GM19043 (cell line): Measurements from ENCODE around the gene CSPG4.
A peak's percentile ranks its signal among the peaks of the same experiment; 100 is the strongest.
"Not testable (repeated sequence)": the region's sequence is repeated elsewhere in the genome, so short reads cannot be mapped to it uniquely, and the experiment has no call there.

Source experiments
- ATAC-seq: cut with Tn5 transposase; IDR thresholded peaks from one replicate; pipeline ENCODE4 v1.9.1; 2021; ENCODE audit warnings: low read depth; ENCODE audit not compliant: unreplicated experiment

CSPG4 gene

DNA sequence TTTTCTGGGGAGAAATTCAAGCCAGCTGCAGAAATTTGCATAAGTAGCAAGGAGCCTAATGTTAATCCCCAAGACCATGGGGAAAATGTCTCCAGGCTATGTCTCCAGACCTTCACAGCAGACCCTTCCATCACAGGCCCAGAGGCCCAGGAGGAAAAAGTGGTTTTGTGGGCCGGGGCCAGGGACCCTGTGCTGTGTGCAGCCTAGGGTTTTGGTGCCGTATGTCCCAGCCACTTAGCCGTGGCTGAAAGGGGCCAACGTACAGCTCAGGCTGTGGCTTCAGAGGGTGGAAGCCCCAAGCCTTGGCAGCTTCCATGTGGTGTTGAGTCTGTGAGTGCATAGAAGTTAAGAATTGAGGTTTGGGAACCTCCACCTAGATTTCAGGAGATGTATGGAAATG lies 29.7 kb upstream of the CSPG4 start:
- ATAC-seq, result not testable (repeated sequence)

DNA sequence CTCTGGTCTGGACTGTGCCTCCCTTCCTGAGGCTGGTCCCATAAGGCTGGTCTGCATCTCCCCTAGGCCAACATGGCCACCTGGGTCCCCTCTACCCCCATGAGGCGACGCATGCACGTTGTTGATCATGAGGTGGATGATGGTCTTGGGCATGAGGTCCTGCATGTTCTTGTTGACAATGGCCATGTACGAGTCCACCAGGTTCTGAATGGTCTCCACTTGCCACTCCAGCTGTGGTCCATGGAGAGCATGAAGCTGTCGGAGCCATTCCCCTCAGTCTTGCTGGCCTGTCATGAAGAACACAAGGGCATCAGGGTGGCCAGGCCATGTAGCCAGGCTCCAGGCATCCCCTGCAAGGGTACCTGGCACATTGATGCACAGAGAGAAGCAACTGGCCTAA lies 27.1 kb upstream of the CSPG4 start:
- ATAC-seq, result no peak

DNA sequence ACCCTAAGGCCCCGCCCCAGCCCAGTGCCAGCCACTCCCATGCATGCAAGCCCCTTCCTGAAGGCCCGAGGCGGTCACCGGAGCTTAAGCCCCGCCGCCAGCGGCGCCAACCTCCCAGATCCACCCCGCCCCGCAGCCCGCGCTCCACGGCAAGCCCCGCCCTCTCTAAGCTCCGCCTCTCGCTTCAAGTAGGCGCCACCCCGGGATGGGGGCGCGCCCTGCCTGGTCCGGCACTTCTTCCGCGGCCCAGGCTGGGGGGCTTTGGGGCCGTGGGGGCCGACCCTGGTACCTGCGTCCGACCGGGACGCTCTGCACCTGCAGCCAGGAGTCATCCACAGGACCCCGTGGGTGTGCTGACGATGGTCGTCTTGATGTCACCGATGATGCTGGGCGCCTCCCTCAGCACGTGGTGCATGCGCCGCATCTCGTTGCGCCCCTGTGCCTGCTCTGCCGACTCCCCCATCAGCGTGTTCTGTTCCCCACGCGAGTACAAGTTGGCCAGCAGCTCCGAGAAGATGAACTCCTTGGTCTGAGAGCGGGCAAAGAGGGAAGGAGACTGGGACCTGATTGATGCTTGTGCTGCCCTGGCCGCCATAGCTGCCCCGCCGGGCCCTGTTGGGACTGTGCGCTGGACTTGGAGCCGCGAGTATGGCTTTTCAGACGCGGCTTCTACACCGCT lies 26.1 kb upstream of the CSPG4 start:
- peak; percentile 92 for ATAC-seq

- ATAC-seq, result peak; percentile 16
Measured at GRCh38 chr15:75738014-75738646, 25.5 kb upstream of the CSPG4 start.

DNA sequence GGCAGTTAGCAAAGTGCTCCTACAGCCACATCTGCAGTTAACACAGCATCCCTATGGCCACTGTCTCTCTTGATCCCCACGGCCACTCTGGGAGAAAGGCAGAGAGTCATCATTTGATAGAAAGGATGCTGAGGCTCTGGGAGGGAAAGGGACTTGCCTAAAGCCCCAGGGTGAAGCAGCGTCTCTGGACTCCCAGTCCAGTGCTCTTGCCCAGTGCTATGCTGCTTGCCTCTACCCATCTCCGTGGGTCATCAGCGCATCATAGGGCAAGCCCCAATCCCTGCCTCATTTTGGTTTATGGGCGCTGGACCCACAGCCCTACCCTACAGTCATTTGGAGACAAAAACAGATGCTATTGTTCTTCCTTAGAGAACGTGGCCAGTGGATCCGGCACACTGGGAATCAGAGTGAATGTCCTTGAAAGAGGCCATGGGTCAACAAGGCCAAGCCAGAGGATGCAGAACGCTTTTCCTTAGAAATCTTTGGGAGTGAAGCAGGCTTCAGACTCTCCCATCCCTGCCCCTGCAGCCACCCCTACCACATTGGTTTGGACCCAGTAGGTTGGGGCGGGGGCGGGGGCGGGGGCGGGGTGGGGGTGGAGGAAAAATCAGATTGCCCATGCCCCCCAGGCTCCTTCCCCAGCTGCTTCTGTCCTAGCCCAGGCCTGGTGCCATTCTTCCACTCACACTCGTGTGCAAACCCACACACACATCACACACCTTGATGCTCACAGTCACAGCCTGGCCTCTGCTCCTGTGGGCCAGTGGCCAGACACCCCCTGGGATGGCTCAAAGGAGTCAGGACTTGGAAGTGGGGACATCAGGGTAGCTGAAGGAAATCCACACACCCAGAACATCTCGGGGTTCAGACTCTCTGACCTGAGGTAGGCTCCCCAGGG lies 24.7 kb upstream of the CSPG4 start:
- ATAC-seq, result not testable (repeated sequence)

DNA sequence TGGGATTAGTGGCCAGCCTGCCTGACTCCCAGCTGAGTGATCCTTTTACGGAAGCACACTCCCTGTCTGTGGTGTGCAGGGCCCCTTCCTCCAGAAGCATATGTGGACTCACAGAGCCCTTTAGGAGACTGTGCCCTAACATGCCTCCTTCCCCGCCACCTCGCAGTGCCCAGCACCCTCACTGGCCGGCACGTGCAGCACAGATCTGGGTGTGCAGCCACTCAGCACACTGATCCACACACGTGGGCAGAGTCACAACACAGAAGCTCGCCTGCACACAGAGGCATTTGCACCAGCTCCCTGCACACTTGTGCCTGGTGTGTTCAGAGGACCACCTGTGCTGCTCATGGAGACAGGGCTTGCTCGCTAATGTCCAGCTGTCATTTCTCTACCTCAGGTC lies 23.6 kb upstream of the CSPG4 start:
- ATAC-seq, result no peak

DNA sequence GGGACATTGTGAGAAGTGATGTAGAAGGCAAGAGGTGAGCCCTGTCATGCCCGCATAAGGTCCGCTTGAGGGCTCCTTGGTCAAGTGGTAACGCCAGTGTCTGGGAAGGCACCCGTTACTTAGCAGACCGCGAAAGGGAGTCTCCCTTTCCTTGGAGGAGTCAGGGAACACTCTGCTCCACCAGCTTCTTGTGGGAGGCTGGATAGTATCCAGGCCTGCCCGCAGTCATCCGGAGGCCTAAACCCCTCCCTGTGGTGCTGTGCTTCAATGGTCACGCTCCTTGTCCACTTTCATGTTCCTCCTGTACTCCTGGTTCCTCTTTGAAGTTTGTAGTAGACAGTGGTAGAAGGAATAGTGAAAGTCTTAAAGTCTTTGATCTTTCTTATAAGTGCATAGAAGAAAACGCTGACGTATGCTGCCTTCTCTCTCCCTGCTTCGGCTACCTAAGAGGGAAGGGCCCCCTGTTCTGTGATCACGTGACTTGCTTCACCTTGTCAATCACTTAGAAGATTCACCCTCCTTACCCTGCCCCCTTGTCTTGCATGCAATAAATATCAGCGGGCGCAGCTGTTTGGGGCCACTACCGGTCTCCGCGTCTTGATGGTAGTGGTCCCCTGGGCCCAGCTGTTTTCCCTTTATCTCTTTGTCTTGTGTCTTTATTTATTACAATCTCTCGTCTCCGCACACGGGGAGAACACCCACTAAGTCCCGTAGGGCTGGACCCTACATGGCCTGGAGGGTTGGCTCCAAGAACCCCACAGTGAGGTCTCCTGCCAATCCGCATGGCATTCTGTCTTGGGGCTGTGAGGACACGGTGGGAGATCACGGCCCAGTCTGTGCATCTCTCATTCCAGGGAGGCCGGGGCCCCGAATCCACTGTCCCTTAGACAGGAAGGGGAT lies 22.5 kb upstream of the CSPG4 start:
- ATAC-seq, result not testable (repeated sequence)

DNA sequence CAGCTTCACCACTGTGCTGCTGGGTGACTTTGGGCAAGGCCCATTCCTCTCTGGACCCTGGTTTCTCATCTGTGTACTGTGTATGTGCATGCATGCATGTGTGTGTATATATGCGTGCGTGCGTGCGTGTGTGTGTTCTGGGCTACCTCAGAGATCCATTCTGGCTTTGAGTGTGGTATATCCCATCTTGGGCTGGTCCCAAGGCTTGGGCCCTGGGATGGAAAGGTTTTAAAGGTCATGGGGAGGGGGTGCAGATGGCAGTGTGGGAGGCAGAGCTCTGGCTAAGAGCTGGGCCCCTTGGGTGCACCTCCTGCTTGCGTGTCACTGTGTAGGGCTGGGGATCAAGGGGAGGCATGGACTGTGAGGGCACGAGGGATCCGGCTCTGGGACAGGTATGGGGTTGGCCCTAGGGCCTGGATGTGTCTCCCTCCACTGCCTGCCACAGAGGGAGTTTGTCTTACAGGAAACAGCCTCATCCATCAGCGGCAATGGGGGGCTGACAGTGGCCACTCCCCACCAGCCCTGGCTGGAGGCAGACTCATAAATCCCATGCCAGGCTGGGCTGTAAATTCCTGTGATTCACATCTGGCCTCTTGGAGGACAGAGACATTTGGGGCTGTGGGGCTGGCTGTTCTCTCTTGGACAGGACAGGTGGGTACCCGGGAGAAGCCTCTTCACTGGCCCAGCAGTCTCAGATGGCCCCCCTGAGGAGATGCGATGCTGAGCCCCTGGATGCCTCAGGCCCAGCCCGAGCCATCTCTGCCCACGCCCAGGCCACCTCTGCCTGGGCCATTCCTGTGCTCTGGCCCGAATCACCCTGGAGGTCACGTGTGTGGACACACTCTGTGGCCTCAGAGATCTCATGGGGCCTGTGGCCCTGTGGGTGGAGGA lies 21.4 kb upstream of the CSPG4 start:
- ATAC-seq, result no peak

DNA sequence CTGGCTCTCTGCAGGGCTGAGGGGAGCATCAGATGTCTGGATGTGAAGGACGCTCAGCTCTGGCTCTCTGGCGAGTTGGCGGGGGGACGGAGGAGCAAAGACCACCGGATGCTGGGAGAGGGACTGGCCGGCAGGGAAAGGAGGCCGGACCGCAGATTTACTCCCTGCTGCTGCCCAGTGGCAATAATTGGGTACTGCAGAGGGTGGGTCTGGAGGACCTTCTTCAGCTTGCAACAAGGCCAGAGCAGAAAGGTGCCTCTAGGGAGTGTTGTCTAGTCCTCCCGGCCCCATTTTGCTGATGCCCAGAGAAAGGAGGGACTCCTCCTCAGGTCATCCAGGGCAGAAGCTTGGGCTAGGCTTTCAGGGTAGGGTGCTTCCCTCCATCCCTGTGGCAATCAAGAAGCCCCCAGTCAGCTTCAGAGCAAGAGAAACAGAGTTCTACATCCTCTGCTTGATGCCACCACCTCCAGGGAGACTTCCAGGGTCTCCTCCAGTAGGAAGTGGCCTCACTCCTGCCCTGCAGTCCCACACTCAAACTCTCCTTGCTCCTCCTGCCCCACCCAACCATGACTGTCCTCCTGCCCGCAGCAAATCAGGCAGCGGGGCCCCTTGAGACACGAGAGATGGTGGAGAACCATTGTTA lies 20.3 kb upstream of the CSPG4 start:
- ATAC-seq, result no peak

GRCh38 chr15:75732177-75732808 lies 19.6 kb upstream of the CSPG4 start:
- ATAC-seq, result no peak

DNA sequence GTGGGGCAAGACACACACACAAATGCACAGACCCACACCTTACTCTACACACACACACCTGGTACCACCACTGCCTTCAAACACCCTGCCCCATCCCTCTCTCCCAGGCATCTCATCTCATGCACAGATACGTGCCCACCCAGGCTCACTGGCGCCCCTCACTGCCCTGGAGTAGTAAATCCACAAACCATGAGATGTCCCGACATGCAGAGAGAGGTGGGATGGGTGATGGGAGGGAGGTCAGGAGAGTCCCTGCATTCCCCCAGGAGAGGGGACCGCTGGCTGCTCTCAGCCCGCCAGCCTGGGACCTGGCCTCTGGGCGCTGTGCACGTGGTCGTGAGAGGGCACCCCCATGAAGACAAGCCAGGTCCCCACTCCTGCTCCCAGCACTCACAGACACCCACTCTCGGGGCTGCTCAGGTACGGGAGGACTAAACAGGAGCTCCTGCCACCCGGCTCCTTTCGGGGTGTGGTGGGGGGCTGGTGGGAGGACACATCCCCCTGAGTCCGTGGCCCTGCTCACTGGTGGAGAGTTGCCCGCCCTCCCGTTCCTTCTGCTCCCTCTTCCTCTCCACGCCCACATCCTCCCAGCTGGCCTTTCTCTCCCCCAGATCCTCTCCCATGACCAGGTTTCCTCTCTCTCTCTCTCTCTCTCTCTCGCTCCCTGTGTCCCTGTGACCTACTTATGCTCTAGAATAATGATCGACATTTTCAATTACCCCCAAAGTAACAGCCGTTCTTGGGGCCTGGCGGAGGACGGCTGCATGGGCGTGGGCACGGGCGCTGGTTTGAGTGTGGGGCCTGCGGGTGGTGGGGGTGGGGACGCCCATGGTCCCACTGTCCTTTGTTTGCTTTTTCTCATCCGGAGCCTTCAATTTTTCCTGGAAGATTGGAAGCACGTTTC lies 18.9 kb upstream of the CSPG4 start:
- no peak for ATAC-seq

DNA sequence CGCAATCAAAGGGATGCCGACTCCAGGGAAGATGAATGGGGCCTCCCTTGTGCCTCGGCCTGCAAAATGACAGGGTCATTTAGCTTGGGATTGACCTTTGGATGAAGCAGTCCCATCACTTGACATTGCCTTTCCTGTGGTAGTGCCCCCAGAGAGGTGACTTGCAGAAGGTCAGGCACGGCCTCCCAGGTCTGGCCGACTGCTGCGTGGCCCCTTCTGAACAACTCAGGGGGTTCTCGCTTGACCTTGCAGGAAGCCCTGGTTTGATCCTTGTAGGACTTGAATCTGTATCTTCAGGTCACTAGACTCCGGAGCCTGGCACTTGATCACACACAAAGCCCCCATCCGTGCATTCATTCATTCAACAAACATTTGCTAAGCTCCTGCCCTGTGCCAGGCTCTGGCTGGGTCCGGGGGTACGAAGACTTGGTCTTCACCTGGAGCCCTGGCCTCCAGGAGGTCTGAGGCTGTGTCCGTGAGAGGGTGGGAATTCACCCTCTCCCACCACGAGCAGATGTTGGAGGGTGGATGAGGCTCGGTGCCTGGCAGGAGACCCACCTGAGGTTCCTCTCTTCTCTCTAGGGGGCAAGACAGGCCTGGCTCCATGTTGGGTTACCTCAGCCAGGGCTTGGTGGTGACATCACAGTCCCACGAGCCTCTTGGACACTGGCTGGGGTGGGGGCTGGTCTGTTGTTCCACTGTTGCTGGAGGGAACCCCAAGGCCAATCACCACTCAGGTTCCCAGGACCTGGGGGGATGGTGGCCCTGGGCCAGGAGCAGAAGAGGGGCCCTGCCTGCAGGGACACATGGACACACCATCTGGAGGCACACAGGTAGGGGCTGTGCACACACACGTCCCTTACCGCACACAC lies 18.0 kb upstream of the CSPG4 start:
- ATAC-seq, result not testable (repeated sequence)

DNA sequence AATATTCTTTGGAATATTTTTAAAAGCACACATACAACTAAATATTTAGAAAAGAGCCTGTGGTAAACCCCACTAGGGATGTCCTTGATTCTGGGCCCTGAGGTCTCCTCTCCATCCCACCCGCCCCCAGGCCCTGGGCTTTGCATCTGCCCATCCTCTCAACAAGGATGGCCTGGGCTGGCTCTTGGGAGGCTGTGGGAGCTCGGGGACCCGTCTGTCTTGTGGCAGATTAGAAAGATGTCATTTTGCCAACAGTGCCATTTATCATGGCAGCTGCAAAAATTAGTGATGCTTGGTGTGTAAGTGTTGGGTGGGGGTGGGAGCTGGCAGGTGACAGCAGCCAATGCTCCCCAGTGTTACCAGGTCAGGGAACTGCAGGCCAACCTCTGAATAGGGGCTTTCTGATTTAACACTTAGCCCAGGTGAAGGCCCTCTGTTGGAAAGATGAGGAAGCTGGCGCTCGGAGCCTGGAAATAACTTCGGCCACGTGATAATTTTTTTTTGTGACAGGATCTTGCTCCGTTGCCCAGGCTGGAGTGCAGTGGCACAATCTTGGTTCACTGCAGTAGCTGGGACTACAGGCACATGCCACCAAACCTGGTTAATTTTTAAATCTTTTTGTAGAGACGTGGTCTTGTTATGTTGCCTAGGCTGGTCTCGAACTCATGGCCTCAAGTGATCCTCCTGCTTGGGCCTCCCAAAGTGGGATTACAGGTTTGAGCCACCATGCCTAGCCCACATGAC lies 16.9 kb upstream of the CSPG4 start:
- ATAC-seq, result no peak

GRCh38 chr15:75727851-75728715 lies 15.4 kb upstream of the CSPG4 start:
- ATAC-seq, result no peak

- ATAC-seq, result no peak
Measured at GRCh38 chr15:75727031-75727531, 14.4 kb upstream of the CSPG4 start.
